HG03045 (cell line): ENCODE measurements around the gene ETV3.

Source experiments
- ATAC-seq: cut with Tn5 transposase; IDR thresholded peaks from one replicate; pipeline ENCODE4 v1.9.1; 2021; ENCODE audit warnings: mild to moderate bottlenecking, moderate library complexity; ENCODE audit not compliant: unreplicated experiment

Gene ETV3

DNA sequence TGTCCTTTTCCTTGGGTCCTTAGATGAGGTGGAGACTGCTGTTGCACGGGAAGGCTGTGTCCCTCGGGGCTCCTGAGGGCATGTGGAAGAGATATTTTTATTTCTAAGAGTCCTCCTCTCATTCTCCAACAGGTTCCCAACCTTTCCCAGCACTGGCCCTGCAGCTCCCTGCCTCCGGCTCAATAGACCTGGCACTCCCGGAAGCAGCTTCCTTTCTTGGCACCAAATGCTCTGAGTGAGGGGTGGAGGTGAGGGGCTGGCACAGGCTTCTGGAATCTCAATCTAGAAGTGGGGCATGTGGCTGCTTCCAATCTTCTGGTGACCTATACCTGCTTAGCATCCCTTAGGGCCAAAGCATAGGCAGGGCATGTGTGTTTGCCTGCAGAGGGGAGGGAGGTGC is 43.1 kb downstream of the ETV3 start:
- ATAC-seq, result no peak

DNA sequence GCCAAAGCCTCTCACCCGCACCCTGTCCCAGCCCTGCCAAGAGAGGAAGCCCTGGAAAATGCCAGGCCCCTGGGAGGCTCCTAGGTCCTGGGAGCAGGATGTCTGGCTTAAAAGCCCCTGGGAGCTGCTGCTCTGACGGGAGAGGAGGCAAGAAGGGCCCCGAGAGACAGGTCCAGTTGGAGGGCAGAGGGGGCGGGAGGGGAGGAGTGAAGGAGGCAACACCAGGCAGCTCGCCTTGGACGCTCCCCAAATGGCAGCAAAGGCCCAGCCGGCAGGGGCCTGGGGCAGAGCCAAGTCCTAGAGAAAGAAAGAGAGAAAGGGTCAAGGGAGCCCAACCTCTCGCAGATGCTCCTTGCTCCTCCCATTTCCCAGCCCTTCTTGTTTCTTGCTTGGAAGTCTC is 45.4 kb downstream of the ETV3 start:
- ATAC-seq, result no peak

DNA sequence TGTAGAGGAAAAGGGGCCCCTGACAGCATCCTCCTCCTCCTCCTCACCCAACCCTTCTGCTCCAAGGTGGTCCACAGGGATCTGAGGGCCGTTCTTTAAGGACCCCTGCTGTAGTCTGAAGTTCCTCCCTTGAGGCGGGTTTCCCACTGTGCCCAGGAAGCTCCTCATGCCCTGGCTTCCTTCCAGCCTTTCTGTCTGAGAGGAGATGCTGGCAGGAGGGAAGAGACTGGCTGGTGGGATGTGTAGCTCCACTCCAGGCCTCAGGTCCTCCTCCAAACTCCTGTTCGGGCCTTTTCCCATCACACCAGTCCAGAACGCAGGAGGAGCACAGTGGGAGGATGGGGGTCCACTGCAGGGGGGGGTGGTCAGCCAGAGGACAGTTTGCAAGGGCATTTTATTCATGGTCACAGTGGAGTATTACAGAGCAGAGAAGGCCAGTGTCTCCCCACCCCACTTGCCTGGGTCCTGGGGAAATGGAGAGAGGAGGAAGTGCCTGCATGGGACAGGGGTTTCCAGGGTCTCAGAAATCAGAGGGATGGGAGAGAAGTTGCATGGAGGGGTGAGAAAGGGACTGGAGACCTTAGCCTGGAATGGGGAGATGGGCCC is 46.4 kb downstream of the ETV3 start:
- ATAC-seq, result no peak

GRCh38 chr1:157091186-157091585 is 47.0 kb downstream of the ETV3 start:
- ATAC-seq, result no peak

GRCh38 chr1:157090771-157091170 is 47.4 kb downstream of the ETV3 start:
- no peak for ATAC-seq

DNA sequence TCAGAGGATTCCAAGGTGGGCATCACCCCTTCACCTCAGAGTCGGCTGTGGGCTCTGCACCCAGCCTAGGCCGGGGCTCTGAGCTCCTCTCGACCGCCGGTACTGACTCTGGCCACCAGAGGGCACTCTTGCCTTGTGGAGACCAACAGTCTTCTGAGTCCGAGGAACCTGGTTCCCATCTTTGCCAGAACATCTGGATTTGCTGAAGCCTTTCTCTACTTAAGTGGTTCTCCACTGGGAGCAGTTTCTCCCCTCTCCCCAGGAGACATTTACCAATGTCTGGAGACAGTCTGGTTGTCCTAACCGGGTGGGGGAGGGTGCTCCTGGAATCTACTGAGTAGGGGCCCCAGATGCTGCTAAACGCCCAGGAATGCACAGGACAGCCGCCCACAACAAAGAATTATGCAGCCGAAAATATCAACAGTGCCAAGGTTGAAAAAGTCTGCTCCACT is 48.0 kb downstream of the ETV3 start:
- ATAC-seq, result no peak

GRCh38 chr1:157089789-157090188 is 48.4 kb downstream of the ETV3 start:
- ATAC-seq, result no peak

DNA sequence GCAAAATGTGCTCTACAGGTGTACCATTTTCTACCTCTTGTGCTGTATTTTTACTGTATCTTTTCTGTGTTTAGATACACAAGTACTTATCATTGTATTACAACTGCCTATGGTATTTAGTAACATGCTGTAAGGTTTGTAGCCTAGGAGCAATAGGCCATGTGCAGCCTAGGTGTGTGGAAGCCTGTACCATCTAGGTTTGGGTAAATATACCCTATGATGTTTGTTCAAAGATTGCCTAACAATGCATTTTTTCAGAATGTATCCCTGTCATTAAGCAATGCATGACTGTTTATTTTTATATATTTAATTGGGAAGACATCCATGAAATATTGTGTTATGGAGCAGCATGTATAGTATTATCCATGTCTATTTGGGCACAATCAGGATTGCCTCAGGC is 49.6 kb downstream of the ETV3 start:
- ATAC-seq, result no peak

DNA sequence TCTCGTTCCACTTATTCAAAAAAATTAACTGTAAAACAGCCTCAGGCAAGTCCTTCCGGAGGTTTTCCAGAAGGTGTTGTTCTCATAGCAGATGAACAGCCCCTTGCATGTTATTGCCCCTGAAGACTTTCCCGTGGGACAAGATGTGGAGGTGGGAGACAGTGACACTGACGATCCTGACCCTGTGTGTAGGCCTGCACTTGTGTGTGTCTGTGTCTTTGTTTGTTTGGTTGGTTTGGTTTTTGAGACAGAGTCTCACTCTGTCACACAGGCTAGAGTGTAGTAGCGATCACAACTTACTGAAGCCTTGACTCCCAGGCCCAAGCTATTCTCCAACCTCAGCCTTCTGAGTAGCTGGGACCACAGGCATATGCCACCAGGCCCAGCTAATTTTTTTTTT is 51.2 kb downstream of the ETV3 start:
- no peak for ATAC-seq

- ATAC-seq, result no peak
Observed at GRCh38 chr1:157086299-157086698, 51.9 kb downstream of the ETV3 start.

DNA sequence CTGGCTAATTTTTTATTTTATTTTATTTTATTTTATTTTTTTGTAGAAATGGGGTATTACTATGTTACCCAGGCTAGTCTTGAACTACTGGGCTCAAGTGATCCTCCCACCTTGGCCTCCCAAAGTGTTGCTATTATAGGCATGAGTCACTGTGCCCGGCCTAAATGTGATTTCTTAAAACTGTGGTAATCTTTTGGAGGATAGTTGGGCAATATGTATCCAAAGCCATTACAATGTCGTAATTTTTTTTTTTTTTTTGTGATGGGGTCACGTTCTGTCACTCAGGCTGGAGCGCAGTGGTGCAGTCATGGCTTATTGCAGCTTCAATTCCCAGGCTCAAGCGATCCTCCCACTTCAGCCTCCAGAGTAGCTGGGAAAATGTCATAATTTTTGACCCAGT is 52.8 kb downstream of the ETV3 start:
- ATAC-seq, result no peak

GRCh38 chr1:157084720-157085119 is 53.5 kb downstream of the ETV3 start:
- no peak for ATAC-seq

GRCh38 chr1:157081707-157082106 is 56.5 kb downstream of the ETV3 start:
- no peak for ATAC-seq

DNA sequence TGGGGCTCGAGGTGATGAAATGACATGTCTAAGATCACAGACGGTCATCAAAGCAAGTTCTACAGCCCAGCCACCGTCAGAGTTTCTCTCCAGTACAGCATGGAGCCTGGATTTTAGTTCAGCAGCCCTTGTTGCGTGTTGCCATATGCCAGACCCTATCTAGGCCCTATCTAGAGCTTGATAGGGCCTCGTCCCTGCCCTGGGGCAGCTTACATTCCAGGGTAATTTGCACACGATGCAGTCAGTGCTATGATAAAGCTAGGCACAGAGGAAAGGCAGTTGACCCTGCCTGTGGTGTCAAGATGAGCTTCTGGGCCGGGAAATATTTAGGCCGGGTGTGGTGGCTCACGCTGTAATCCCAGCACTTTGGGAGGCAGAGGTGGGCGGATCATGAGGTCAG is 57.5 kb downstream of the ETV3 start:
- no peak for ATAC-seq

GRCh38 chr1:157077394-157077793 is 60.8 kb downstream of the ETV3 start:
- no peak for ATAC-seq

- no peak for ATAC-seq
Observed at GRCh38 chr1:157073944-157074685, 64.1 kb downstream of the ETV3 start.
